ENCODE results near the gene NLRP9.

The NLRP9 gene

DNA sequence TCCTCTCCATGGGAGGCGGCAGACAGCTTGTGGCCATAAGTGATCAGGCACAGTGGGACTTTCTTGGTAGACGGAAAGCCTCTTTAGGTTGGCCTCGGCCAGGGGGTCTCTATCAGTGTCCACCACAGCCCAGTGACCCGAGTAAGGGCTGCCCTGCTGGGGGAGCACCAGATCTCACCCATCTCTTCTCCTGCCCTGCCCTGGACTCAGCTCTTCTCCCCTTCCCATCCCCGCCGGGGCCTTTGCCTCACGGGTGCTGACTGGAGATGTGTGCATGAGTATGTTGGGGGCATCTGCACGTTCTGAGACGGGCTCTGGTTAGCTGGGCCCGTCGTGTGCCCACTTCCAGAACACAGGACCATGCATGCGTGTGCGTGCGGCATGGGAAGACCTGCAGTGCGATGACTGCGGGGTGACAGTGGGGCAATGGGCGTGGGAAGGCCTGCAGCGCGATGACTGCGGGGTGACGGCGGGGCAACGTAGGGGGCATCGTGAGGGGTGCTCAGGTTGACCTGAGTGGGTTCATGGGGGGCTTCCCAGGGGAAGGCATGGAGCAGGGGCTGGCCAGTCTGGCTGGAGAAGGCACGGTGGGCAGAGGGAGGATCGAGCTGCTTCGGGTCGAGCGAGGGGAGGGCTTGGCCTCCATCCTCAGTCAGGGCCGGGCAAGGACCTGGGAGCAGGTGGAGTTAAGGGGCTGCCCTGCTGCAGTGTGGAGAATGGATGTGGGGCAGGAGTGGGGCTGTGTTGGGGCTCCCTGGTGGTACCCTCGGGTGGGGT lies 47.2 kb downstream of the NLRP9 start:
- no peaks in the 10 kb centered on the region for H3K4me1 ChIP-seq (ENCODE audit: control insufficient read depth in 1 of 2, insufficient read depth in 2 of 2, low read length in 2 of 2)
- no peak overlapping the region for H2AK5ac ChIP-seq (ENCODE audit: low read length)
- H3K18ac ChIP-seq (ENCODE audit: low read length), result no peak overlapping the region
- H4K8ac ChIP-seq (ENCODE audit: low read depth, low read length), result no peak overlapping the region
- H3K27ac ChIP-seq (ENCODE audit: low read depth, low read length), result no peak overlapping the region
- H4K91ac ChIP-seq (ENCODE audit: low read depth, low read length), result no peak overlapping the region
- no peak overlapping the region for H3K23ac ChIP-seq (ENCODE audit: low read length)
- H3K14ac ChIP-seq (ENCODE audit: low read length), result no peak overlapping the region
- DNase-seq, result no peak
- H3K79me2 ChIP-seq (ENCODE audit: control insufficient read depth, insufficient read depth, low read length, poor library complexity), result no peaks in the 10 kb centered on the region
- H3K4ac ChIP-seq (ENCODE audit: low read depth, low read length), result no peak overlapping the region
- H3K36me3 ChIP-seq (ENCODE audit: control insufficient read depth in 1 of 2, insufficient read depth in 2 of 2, low read length in 2 of 2), result peaks cover 89 to 92% of the 10 kb centered on the region in 2 experiments
- no peak overlapping the region for H3K9ac ChIP-seq (ENCODE audit: low read length)
- H4K12ac ChIP-seq (ENCODE audit: low read depth, low read length), result no peak overlapping the region
- no peak overlapping the region for H2AFZ ChIP-seq (ENCODE audit: insufficient read depth, low read length, poor library complexity)
- H2BK12ac ChIP-seq (ENCODE audit: low read length), result no peak overlapping the region
- no peak overlapping the region for H3K4me2 ChIP-seq (ENCODE audit: low read length)
- H3K79me1 ChIP-seq (ENCODE audit: low read length), result no peaks in the 10 kb centered on the region
- H3K27me3 ChIP-seq (ENCODE audit: insufficient read depth, low read length), result no peaks in the 10 kb centered on the region
- no peak overlapping the region for H2BK120ac ChIP-seq (ENCODE audit: insufficient read depth, low read length, poor library complexity)
- H3K9me3 ChIP-seq (ENCODE audit: insufficient read depth, low read depth, low read length), result no peaks in the 10 kb centered on the region
- no CpG with 5 or more reads among the region's 31 CpGs for WGBS (ENCODE audit: extremely low coverage, insufficient coverage, insufficient read length)
- no peak overlapping the region for H2BK5ac ChIP-seq (ENCODE audit: low read depth, low read length, poor library complexity)
- H3K4me3 ChIP-seq (ENCODE audit: low read depth, low read length), result no peak overlapping the region

DNA sequence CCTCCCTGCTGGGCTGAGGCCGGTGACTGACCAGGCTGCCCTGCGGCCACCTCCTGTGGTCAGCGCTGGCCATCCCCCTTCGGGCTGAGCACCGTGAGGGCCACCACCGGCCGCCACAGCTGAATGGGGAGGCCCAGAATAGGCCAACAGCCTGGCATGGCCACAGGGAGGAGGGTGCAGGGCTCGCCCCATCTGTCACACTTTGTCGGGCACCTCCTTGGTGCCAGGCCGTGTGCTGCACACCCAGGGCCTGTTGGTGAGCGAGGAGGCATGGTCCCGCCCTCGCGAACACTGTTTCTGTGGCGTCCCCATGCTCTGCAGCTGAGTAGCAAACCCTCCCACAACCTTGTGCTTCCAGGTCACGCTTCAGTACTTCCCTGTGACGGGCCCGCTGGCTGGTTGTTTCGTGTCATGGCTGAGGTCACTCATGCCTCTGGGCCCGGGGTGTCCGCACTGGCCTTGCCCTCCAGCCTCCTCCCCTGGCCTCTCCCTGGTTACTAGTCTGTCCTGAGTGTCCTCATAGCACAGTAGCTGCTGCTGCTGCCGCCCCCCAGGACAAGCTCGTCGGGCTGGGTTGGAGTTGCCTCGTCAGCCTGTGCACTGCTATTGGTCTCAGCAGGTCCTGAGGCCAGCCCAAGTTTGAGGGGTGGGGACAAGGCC lies 48.0 kb downstream of the NLRP9 start:
- Histone ChIP-seq H2AFZ (ENCODE audit: insufficient read depth, low read length, poor library complexity) (no peak overlapping the region), H3K4me3 (ENCODE audit: low read depth, low read length) (no peak overlapping the region), H3K79me1 (ENCODE audit: low read length) (no peaks in the 10 kb centered on the region), H2BK120ac (ENCODE audit: insufficient read depth, low read length, poor library complexity) (no peak overlapping the region), H4K12ac (ENCODE audit: low read depth, low read length) (no peak overlapping the region), H2AK5ac (ENCODE audit: low read length) (no peak overlapping the region), H3K18ac (ENCODE audit: low read length) (no peak overlapping the region), H3K79me2 (ENCODE audit: control insufficient read depth, insufficient read depth, low read length, poor library complexity) (no peaks in the 10 kb centered on the region), H3K9me3 (ENCODE audit: insufficient read depth, low read depth, low read length) (no peaks in the 10 kb centered on the region), H2BK12ac (ENCODE audit: low read length) (no peak overlapping the region), H3K9ac (ENCODE audit: low read length) (no peak overlapping the region), H3K27ac (ENCODE audit: low read depth, low read length) (no peak overlapping the region), H3K14ac (ENCODE audit: low read length) (no peak overlapping the region), H3K4me2 (ENCODE audit: low read length) (no peak overlapping the region), H3K27me3 (ENCODE audit: insufficient read depth, low read length) (no peaks in the 10 kb centered on the region), H3K4me1 (ENCODE audit: control insufficient read depth in 1 of 2, insufficient read depth in 2 of 2, low read length in 2 of 2) (no peaks in the 10 kb centered on the region), H2BK5ac (ENCODE audit: low read depth, low read length, poor library complexity) (no peak overlapping the region), H3K36me3 (ENCODE audit: control insufficient read depth in 1 of 2, insufficient read depth in 2 of 2, low read length in 2 of 2) (peaks cover 89 to 92% of the 10 kb centered on the region in 2 experiments), H4K8ac (ENCODE audit: low read depth, low read length) (no peak overlapping the region), H3K4ac (ENCODE audit: low read depth, low read length) (no peak overlapping the region), H4K91ac (ENCODE audit: low read depth, low read length) (no peak overlapping the region), H3K23ac (ENCODE audit: low read length) (no peak overlapping the region)
- no CpG with 5 or more reads among the region's 25 CpGs for WGBS (ENCODE audit: extremely low coverage, insufficient coverage, insufficient read length)
- no peak for DNase-seq

DNA sequence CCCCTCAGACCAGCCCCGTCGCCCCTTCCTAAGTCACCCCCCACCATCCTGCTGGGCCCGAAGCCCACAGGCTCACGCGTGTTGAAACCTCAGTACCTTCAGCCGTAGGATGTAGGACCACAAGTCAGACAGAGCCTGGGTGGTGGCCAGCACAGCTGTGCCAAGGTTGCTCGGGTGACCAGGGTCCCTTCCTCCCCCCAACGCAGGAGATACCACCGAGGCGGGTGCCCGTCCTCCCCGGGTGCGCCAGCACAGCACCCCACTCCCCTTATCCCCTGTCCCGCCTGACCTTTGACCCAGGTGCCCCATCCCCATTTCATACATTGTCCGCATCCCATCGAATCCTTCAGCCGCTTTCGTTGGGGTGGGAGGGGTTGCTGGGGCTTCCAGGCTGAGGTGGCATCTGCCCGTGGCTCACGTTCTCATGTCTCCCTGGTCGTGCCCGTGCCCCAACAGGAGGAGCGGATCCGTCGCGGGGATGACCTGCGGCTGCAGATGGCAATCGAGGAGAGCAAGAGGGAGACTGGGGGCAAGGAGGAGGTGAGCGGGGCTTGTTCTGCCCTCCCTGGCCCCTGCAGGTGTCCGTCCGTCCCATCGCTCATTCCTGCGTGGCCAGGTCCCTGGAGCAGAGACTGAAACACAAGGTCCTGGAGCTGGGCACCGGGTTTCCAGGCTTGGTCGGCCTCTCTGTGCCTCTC lies 48.6 kb downstream of the NLRP9 start:
- Histone ChIP-seq H4K91ac (ENCODE audit: low read depth, low read length) (no peak overlapping the region), H3K79me2 (ENCODE audit: control insufficient read depth, insufficient read depth, low read length, poor library complexity) (no peaks in the 10 kb centered on the region), H3K9ac (ENCODE audit: low read length) (no peak overlapping the region), H3K27me3 (ENCODE audit: insufficient read depth, low read length) (no peaks in the 10 kb centered on the region), H3K4me3 (ENCODE audit: low read depth, low read length) (no peak overlapping the region), H3K36me3 (ENCODE audit: control insufficient read depth in 1 of 2, insufficient read depth in 2 of 2, low read length in 2 of 2) (peaks cover 89 to 92% of the 10 kb centered on the region in 2 experiments), H2BK12ac (ENCODE audit: low read length) (no peak overlapping the region), H3K23ac (ENCODE audit: low read length) (no peak overlapping the region), H2AK5ac (ENCODE audit: low read length) (no peak overlapping the region), H3K79me1 (ENCODE audit: low read length) (no peaks in the 10 kb centered on the region), H3K18ac (ENCODE audit: low read length) (no peak overlapping the region), H3K14ac (ENCODE audit: low read length) (no peak overlapping the region), H4K12ac (ENCODE audit: low read depth, low read length) (no peak overlapping the region), H2BK5ac (ENCODE audit: low read depth, low read length, poor library complexity) (no peak overlapping the region), H3K4me2 (ENCODE audit: low read length) (no peak overlapping the region), H3K9me3 (ENCODE audit: insufficient read depth, low read depth, low read length) (peaks cover 2% of the 10 kb centered on the region), H3K4me1 (ENCODE audit: control insufficient read depth in 1 of 2, insufficient read depth in 2 of 2, low read length in 2 of 2) (no peaks in the 10 kb centered on the region), H3K4ac (ENCODE audit: low read depth, low read length) (no peak overlapping the region), H2BK120ac (ENCODE audit: insufficient read depth, low read length, poor library complexity) (no peak overlapping the region), H2AFZ (ENCODE audit: insufficient read depth, low read length, poor library complexity) (no peak overlapping the region), H3K27ac (ENCODE audit: low read depth, low read length) (no peak overlapping the region), H4K8ac (ENCODE audit: low read depth, low read length) (no peak overlapping the region)
- no CpG with 5 or more reads among the region's 35 CpGs for WGBS (ENCODE audit: extremely low coverage, insufficient coverage, insufficient read length)
- DNase-seq, result no peak

DNA sequence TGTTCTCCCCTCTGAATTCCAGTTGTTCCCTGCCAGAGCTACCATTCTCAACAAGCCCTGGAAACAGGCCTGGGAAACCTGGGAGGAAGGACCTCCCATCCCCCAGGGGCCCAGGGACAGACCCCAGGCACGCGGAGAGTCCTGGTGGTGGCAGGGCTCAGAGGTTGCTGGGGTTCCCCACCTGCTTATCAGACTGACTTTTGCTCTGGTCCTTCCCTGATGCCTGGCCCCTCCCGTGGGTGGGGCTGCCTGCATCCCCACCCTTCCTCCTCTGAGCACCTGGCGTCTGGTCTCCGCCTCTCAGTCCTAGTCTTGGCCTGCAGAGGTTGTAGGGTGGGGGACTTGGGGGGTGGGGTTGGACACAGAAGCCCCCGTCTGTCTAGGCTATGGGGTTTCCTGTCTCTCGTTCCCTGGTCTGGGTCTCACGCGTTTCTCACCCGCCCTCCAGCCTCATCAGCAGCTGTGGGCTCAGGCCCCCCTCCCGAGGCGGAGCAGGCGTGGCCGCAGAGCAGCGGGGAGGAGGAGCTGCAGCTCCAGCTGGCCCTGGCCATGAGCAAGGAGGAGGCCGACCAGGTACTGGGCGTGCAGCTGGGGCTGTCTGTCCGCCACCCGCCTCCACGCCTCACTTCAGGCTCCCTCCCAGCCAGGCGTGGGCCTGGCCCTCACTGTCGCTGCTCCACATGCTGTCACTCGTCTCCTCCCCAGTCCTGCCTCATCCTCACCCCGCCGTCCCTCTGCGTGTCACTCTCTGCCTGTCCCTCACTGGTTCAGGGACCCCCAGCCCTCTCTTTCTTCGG lies 49.6 kb downstream of the NLRP9 start:
- no peak overlapping the region for H3K23ac ChIP-seq (ENCODE audit: low read length)
- H3K9me3 ChIP-seq (ENCODE audit: insufficient read depth, low read depth, low read length), result peaks cover 2% of the 10 kb centered on the region
- H3K27me3 ChIP-seq (ENCODE audit: insufficient read depth, low read length), result no peaks in the 10 kb centered on the region
- no peak overlapping the region for H4K91ac ChIP-seq (ENCODE audit: low read depth, low read length)
- no peak overlapping the region for H2BK5ac ChIP-seq (ENCODE audit: low read depth, low read length, poor library complexity)
- H3K14ac ChIP-seq (ENCODE audit: low read length), result no peak overlapping the region
- H3K27ac ChIP-seq (ENCODE audit: low read depth, low read length), result no peak overlapping the region
- no peaks in the 10 kb centered on the region for H3K79me1 ChIP-seq (ENCODE audit: low read length)
- H2BK12ac ChIP-seq (ENCODE audit: low read length), result no peak overlapping the region
- no peak overlapping the region for H4K8ac ChIP-seq (ENCODE audit: low read depth, low read length)
- H2AFZ ChIP-seq (ENCODE audit: insufficient read depth, low read length, poor library complexity), result no peak overlapping the region
- DNase-seq, result no peak
- no peak overlapping the region for H4K12ac ChIP-seq (ENCODE audit: low read depth, low read length)
- H3K36me3 ChIP-seq (ENCODE audit: control insufficient read depth in 1 of 2, insufficient read depth in 2 of 2, low read length in 2 of 2), result peaks cover 89 to 90% of the 10 kb centered on the region in 2 experiments
- no peak overlapping the region for H3K4ac ChIP-seq (ENCODE audit: low read depth, low read length)
- H3K4me2 ChIP-seq (ENCODE audit: low read length), result no peak overlapping the region
- no peak overlapping the region for H3K9ac ChIP-seq (ENCODE audit: low read length)
- H3K4me3 ChIP-seq (ENCODE audit: low read depth, low read length), result no peak overlapping the region
- H3K4me1 ChIP-seq (ENCODE audit: control insufficient read depth in 1 of 2, insufficient read depth in 2 of 2, low read length in 2 of 2), result no peaks in the 10 kb centered on the region
- no peak overlapping the region for H3K18ac ChIP-seq (ENCODE audit: low read length)
- no CpG with 5 or more reads among the region's 27 CpGs for WGBS (ENCODE audit: extremely low coverage, insufficient coverage, insufficient read length)
- no peak overlapping the region for H2BK120ac ChIP-seq (ENCODE audit: insufficient read depth, low read length, poor library complexity)
- H3K79me2 ChIP-seq (ENCODE audit: control insufficient read depth, insufficient read depth, low read length, poor library complexity), result no peaks in the 10 kb centered on the region
- no peak overlapping the region for H2AK5ac ChIP-seq (ENCODE audit: low read length)

All from trophoblast cell (in vitro differentiated cells and primary cell).